GM18505 (cell line): ENCODE measurements around the gene C2orf92.
"Not testable (repeated sequence)": the region's sequence is repeated elsewhere in the genome, so short reads cannot be mapped to it uniquely, and the experiment has no call there.

ENCODE experiments used
- ATAC-seq: cut with Tn5 transposase; IDR thresholded peaks from one replicate; pipeline ENCODE4 v1.9.1; 2021; ENCODE audit not compliant: unreplicated experiment
- POLR2A ChIP-seq: IDR thresholded peaks from 4 replicates; pipeline ENCODE4 v1.6.1; 2011; ENCODE audit warnings: borderline replicate concordance; ENCODE audit not compliant: insufficient read depth, insufficient read length; ENCODE audit errors: extremely low read depth

Gene C2orf92

GRCh38 chr2:97708608-97709007 lies 39.1 kb downstream of the C2orf92 start:
- no peak for ATAC-seq
- no peak for TF ChIP-seq POLR2A

GRCh38 chr2:97711394-97711711 lies 41.8 kb downstream of the C2orf92 start:
- no peak for TF ChIP-seq POLR2A
- no peak for ATAC-seq

GRCh38 chr2:97712175-97712574 lies 42.7 kb downstream of the C2orf92 start:
- not testable (repeated sequence) for ATAC-seq

GRCh38 chr2:97712693-97713295 lies 43.3 kb downstream of the C2orf92 start:
- TF ChIP-seq POLR2A = no peak
- no peak for ATAC-seq

- TF ChIP-seq POLR2A = no peak
- no peak for ATAC-seq
These were observed 44.0 kb downstream of the C2orf92 start, which contains the start of gene ZAP70 for GRCh38 chr2:97713296-97714083. TSS of gene ZAP70 (plus strand) at chr2:97713576. CDS start at chr2:97724037, 10,461 bp downstream.

GRCh38 chr2:97714084-97714949 lies 44.8 kb downstream of the C2orf92 start:
- ATAC-seq = no peak

GRCh38 chr2:97714950-97715652 lies 45.6 kb downstream of the C2orf92 start:
- TF ChIP-seq POLR2A = no peak
- ATAC-seq = no peak

More at GRCh38 chr2:97714084-97714949, 44.8 kb downstream of the C2orf92 start:
- TF ChIP-seq POLR2A = no peak

- ATAC-seq = no peak
- no peak for TF ChIP-seq POLR2A
These were observed 46.6 kb downstream of the C2orf92 start for GRCh38 chr2:97715951-97716694.

- no peak for ATAC-seq
- no peak for TF ChIP-seq POLR2A
These were observed 47.4 kb downstream of the C2orf92 start for GRCh38 chr2:97716695-97717612.

GRCh38 chr2:97717613-97717995 lies 48.1 kb downstream of the C2orf92 start:
- no peak for ATAC-seq
- no peak for TF ChIP-seq POLR2A

GRCh38 chr2:97718051-97718882 lies 48.8 kb downstream of the C2orf92 start:
- TF ChIP-seq POLR2A = peak; percentile 44
- no peak for ATAC-seq
